ENCODE data around the gene PSG2. TPM values are rescaled to one million over a fixed set of nuclear protein-coding genes. Genes with fewer than 3 reads are reported as not detected.
"Not testable (repeated sequence)": the region's sequence is repeated elsewhere in the genome, so short reads cannot be mapped to it uniquely, and the experiment has no call there.

Gene PSG2
- polyA plus RNA-seq, 1 of the 3 experiments (the other 2 are of a cell fraction) = 0.16 TPM

- H4K20me1 ChIP-seq (ENCODE audit: insufficient read depth); H3K36me3 ChIP-seq (replicated peaks in 1 of 2; ENCODE audit: control insufficient read depth in 1 of 2, insufficient read depth in 2 of 2, low read length in 1 of 2); POLR2A ChIA-PET; H3K27ac ChIP-seq (ENCODE audit: low read depth in 2 of 2, low read length in 1 of 2); H3K79me2 ChIP-seq (ENCODE audit: insufficient read depth); DNase-seq; H3K4me2 ChIP-seq; H3K9me2 ChIP-seq; H3F3A ChIP-seq (replicated peaks; ENCODE audit: insufficient read depth); H3K27me3 ChIP-seq (ENCODE audit: insufficient read depth); H3K4me1 ChIP-seq (ENCODE audit: control insufficient read depth in 1 of 2, insufficient read depth in 2 of 2, low read depth in 1 of 2, low read length in 1 of 2); H2AFZ ChIP-seq (ENCODE audit: low read depth); H3K4me3 ChIP-seq (ENCODE audit: low read depth in 2 of 2, low read length in 1 of 2); H3K9ac ChIP-seq; H3K9me3 ChIP-seq: not testable (repeated sequence)
- TF ChIP-seq SMC3 (IDR thresholded peaks at IDR 0.05; ENCODE audit: low read depth, low read length) = peak; percentile 61
- TF ChIP-seq CTCF (IDR thresholded peaks at IDR 0.05) = peak; percentile 60
- TF ChIP-seq RAD21 (IDR thresholded peaks at IDR 0.05; ENCODE audit: low read length) = peak; percentile 55
- 0 out of 2 replicates have a peak, but pooled peaks have one; percentile 28 for TF ChIP-seq NFIC (IDR thresholded peaks at IDR 0.05; ENCODE audit: borderline replicate concordance)
- CTCF ChIA-PET = interaction anchor here (1.3 kb wide), 1 partner anchor 103 kb away, joined by 3 read pairs; no protein-coding TSS in a partner anchor
- WGBS (ENCODE audit: low lambda C conversion rate) = 8% methylated on average over 2 of the region's 2 CpGs
Measured at GRCh38 chr19:43104215-43104850, 21.8 kb upstream of the PSG2 start.

- H3F3A ChIP-seq (replicated peaks; ENCODE audit: insufficient read depth) = peaks cover 3% of the 10 kb centered on the region
- ChIA-PET CTCF (no interaction called here), POLR2A (no interaction called here)
- no peaks in the 10 kb centered on the region for H3K4me1 ChIP-seq (ENCODE audit: control insufficient read depth in 1 of 2, insufficient read depth in 2 of 2, low read depth in 1 of 2, low read length in 1 of 2)
- 18% methylated on average over 2 of the region's 2 CpGs for WGBS (ENCODE audit: low lambda C conversion rate)
- no peaks in the 10 kb centered on the region for H3K9me2 ChIP-seq
- no peaks in the 10 kb centered on the region for H3K27me3 ChIP-seq (ENCODE audit: insufficient read depth)
- no peak for DNase-seq
- H4K20me1 ChIP-seq (ENCODE audit: insufficient read depth) = no peaks in the 10 kb centered on the region
- no peak overlapping the region for H3K27ac ChIP-seq (ENCODE audit: low read depth in 2 of 2, low read length in 1 of 2)
- H2AFZ ChIP-seq (ENCODE audit: low read depth) = no peak overlapping the region
- H3K36me3 ChIP-seq (replicated peaks in 1 of 2; ENCODE audit: control insufficient read depth in 1 of 2, insufficient read depth in 2 of 2, low read length in 1 of 2) = no peaks in the 10 kb centered on the region
- no peak overlapping the region for H3K4me3 ChIP-seq (ENCODE audit: low read depth in 2 of 2, low read length in 1 of 2)
- TF ChIP-seq MXI1 (IDR thresholded peaks at IDR 0.05; ENCODE audit: low read depth, low read length) (no peak), JUND (IDR thresholded peaks at IDR 0.05) (no peak), TAF1 (IDR thresholded peaks at IDR 0.05; ENCODE audit: borderline replicate concordance, low read depth, low read length) (no peak), USF2 (IDR thresholded peaks at IDR 0.05; ENCODE audit: borderline replicate concordance, low read depth, low read length) (no peak), TEAD4 (IDR thresholded peaks at IDR 0.05; ENCODE audit: borderline replicate concordance, insufficient read depth) (no peak), ZBTB33 (IDR thresholded peaks at IDR 0.05; ENCODE audit: borderline replicate concordance, low read depth) (no peak), EZH2phosphoT487 (IDR thresholded peaks at IDR 0.05; ENCODE audit: borderline replicate concordance, low read depth) (no peak), RAD21 (IDR thresholded peaks at IDR 0.05; ENCODE audit: low read length) (no peak), EP300 (IDR thresholded peaks at IDR 0.05; ENCODE audit: borderline replicate concordance in 1 of 2, low read depth in 1 of 2, low read length in 1 of 2) (no peak), CHD2 (IDR thresholded peaks at IDR 0.05; ENCODE audit: low read length, partially characterized antibody) (no peak), SMC3 (IDR thresholded peaks at IDR 0.05; ENCODE audit: low read depth, low read length) (no peak), USF1 (IDR thresholded peaks at IDR 0.05; ENCODE audit: borderline replicate concordance, low read depth) (no peak), YY1 (IDR thresholded peaks at IDR 0.05; ENCODE audit: low read depth) (no peak), FOXM1 (IDR thresholded peaks at IDR 0.05; ENCODE audit: low read depth) (no peak)
- H3K79me2 ChIP-seq (ENCODE audit: insufficient read depth) = no peaks in the 10 kb centered on the region
- no peaks in the 10 kb centered on the region; the same call in 1 of the 2 replicates for H3K9me3 ChIP-seq
- H3K4me2 ChIP-seq = no peak overlapping the region
- H3K9ac ChIP-seq = no peak overlapping the region
Measured at GRCh38 chr19:43101950-43102349, 19.4 kb upstream of the PSG2 start.

- DNase-seq; H3K4me1 ChIP-seq (ENCODE audit: control insufficient read depth in 1 of 2, insufficient read depth in 2 of 2, low read depth in 1 of 2, low read length in 1 of 2); H3K9ac ChIP-seq; CTCF ChIA-PET; H4K20me1 ChIP-seq (ENCODE audit: insufficient read depth); H2AFZ ChIP-seq (ENCODE audit: low read depth); H3K4me3 ChIP-seq (ENCODE audit: low read depth in 2 of 2, low read length in 1 of 2); H3K9me3 ChIP-seq; H3K27ac ChIP-seq (ENCODE audit: low read depth in 2 of 2, low read length in 1 of 2); POLR2A ChIA-PET; H3F3A ChIP-seq (replicated peaks; ENCODE audit: insufficient read depth); H3K9me2 ChIP-seq; H3K79me2 ChIP-seq (ENCODE audit: insufficient read depth); H3K4me2 ChIP-seq; H3K27me3 ChIP-seq (ENCODE audit: insufficient read depth); H3K36me3 ChIP-seq (replicated peaks in 1 of 2; ENCODE audit: control insufficient read depth in 1 of 2, insufficient read depth in 2 of 2, low read length in 1 of 2): not testable (repeated sequence)
Measured at GRCh38 chr19:43098416-43098815, 15.9 kb upstream of the PSG2 start.

Data from SK-N-SH (cell line).